Tracheal epithelial cell (primary cell): Measurements from ENCODE around the gene HTT-AS. TPM values are rescaled to one million over a fixed set of nuclear protein-coding genes. Genes with fewer than 3 reads are reported as not detected.

Source experiments
- total RNA-seq: library from RNA; depleted of rRNA; stranded (reverse); fragments of >200 nt; gene quantifications from 2 replicates; pipeline ENCODE4 v1.2.1, GENCODE V29; 2014

HTT-AS gene
- not detected in 2 replicates for total RNA-seq

DNA sequence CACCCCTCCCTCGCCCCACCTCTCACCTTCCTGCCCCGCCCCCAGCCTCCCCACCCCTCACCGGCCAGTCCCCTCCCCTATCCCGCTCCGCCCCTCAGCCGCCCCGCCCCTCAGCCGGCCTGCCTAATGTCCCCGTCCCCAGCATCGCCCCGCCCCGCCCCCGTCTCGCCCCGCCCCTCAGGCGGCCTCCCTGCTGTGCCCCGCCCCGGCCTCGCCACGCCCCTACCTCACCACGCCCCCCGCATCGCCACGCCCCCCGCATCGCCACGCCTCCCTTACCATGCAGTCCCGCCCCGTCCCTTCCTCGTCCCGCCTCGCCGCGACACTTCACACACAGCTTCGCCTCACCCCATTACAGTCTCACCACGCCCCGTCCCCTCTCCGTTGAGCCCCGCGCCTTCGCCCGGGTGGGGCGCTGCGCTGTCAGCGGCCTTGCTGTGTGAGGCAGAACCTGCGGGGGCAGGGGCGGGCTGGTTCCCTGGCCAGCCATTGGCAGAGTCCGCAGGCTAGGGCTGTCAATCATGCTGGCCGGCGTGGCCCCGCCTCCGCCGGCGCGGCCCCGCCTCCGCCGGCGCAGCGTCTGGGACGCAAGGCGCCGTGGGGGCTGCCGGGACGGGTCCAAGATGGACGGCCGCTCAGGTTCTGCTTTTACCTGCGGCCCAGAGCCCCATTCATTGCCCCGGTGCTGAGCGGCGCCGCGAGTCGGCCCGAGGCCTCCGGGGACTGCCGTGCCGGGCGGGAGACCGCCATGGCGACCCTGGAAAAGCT is at the start of gene HTT-AS, which contains the start of gene HTT:
Gene HTT-AS, minus strand, starts transcription at position 461 of the 768 bp plus-strand sequence.
Gene HTT, plus strand, starts transcription at position 604 of the 768 bp plus-strand sequence. Its CDS starts 145 bp downstream, at position 749.

Other genes starting within 250 kb of the HTT-AS start
- 78.4 and 92.8 TPM in 2 replicates for gene ADD1, start 230.7 kb downstream of the HTT-AS start, total RNA-seq
- gene NOP14, start 111.1 kb downstream of the HTT-AS start, total RNA-seq, result 27.5 and 29.4 TPM in 2 replicates
- 2.8 and 4.1 TPM in 2 replicates for gene GRK4, start 111.0 kb downstream of the HTT-AS start, total RNA-seq
- gene HTT, start 143 bp upstream of the HTT-AS start, total RNA-seq, result 26.6 and 32.0 TPM in 2 replicates
- 0.21 and 0.48 TPM in 2 replicates for gene MSANTD1, start 174.6 kb upstream of the HTT-AS start, total RNA-seq
- 30.3 and 51.3 TPM in 2 replicates for gene RGS12, start 218.5 kb upstream of the HTT-AS start, total RNA-seq